HG02678 (cell line): Measurements from ENCODE around the gene USF3.
"Not testable (repeated sequence)": the region's sequence is repeated elsewhere in the genome, so short reads cannot be mapped to it uniquely, and the experiment has no call there.

Source experiments
- ATAC-seq: cut with Tn5 transposase; IDR thresholded peaks from one replicate; pipeline ENCODE4 v1.9.1; 2021; ENCODE audit warnings: mild to moderate bottlenecking, moderate library complexity; ENCODE audit not compliant: unreplicated experiment

USF3 gene

DNA sequence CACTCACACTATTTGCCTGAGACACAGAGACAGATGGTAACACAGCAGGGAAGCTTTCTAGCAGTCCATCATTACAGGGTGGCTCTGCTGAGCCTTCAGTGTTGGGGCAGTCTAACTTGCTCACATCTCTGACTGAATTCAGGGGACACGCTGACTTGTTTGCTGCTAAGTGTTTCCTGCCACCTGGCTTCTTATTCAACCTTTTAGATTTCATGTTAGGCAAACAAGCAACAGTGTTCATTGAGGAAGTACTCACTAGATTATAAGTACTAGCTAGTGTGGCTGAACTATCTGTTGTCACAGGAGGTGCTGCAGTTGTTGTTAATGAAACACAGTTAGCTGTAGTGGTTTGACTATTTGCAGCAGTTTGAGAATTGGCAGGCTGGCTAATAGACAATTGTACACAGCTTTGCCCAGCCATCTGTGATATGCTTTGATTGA is 37.3 kb downstream of the USF3 start:
- ATAC-seq, result no peak

- ATAC-seq, result no peak
Measured at GRCh38 chr3:113658107-113658506, 38.3 kb downstream of the USF3 start.

GRCh38 chr3:113654851-113655250 is 41.6 kb downstream of the USF3 start:
- ATAC-seq, result no peak

- no peak for ATAC-seq
Measured at GRCh38 chr3:113654310-113654709, 42.1 kb downstream of the USF3 start.

GRCh38 chr3:113649174-113649845 is 47.1 kb downstream of the USF3 start:
- ATAC-seq, result no peak

DNA sequence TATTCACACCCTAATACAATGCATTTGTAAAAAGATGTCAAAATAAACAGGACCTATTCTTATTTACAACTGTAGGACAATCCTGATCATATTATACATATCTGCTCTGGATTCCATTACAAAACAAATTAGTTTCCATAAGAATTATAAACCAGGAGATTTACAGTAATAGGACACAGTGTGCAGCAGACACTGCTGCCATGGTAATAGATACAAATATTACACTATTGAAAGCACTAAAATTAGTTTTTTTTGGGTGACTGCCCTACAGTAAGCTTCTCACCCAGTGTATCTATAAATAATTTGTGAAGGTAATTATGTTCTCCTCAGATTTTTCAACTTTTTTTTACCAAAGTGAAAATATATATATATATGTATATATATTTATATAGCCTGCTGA is 47.9 kb downstream of the USF3 start:
- no peak for ATAC-seq

GRCh38 chr3:113643583-113643982 is 52.9 kb downstream of the USF3 start:
- no peak for ATAC-seq

DNA sequence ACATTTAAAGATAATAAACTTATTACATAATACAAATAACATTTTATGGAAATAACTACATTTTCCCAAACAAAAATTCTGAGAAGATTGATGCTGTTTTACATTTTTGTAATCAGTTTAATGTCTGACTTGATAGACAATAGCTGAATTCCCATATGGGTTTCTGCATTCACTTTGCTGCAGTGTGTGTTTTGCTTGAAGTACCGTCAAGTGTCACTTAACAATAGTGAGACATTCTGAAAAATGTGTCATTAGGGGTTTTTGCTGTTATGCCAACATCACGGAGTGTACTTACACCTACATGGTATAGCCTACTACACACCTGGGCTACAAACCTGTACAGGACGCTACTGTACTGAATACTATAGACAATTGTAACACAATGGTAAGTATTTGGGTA is 57.5 kb downstream of the USF3 start:
- no peak for ATAC-seq

- no peak for ATAC-seq
Measured at GRCh38 chr3:113637756-113638155, 58.7 kb downstream of the USF3 start.

DNA sequence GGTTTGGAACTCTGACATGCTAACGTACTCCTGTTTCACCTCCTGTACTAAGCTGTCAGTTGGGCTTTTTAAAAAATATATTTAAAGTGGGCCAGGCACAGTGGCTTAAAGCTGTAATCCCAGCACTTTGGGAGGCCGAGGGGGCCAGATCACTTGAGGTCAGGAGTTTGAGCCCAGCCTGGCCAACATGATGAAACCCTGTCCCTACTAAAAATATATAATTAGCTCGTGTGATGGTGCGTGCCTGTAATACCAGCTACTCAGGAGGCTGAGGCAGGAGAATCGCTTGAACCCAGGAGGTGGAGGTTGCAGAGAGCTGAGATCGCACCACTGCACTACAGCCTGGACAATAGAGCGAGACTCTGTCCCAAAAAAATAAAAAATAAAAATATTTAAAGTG is 60.4 kb downstream of the USF3 start:
- not testable (repeated sequence) for ATAC-seq

DNA sequence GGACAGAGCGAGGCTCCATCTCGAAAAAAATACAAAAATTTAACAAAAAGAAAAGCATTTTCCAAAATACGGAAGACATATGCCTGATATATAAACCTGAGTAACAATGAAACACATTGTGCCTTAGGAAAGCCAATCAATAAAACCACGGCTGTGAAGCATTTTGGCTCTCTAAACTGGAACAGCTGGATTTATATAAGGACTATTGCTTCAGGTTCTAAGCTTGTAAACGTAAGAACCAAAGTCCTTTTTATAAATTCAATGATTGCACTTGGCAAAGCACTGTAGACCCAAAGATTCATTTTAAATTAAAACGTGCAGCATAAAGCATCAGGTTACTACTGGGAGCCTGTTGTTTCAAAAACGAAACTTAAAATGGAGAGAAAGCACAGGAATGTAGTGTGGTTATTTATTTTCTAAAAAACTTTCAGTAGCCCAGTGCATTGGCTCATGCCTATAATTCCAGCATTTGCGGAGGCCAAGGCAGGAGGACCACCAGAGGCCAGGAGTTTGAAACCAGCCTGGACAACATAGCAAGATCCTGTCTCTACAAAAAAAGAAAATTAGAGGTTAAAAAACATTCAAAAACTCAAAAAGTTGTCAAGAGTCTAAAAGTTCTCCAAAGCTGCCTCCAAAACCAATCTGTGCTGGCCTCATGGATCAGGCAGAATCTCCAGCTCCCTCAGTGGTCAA is 61.5 kb downstream of the USF3 start:
- no peak for ATAC-seq

- ATAC-seq, result no peak
Measured at GRCh38 chr3:113631573-113631972, 64.9 kb downstream of the USF3 start.

GRCh38 chr3:113630956-113631542 is 65.4 kb downstream of the USF3 start:
- no peak for ATAC-seq

DNA sequence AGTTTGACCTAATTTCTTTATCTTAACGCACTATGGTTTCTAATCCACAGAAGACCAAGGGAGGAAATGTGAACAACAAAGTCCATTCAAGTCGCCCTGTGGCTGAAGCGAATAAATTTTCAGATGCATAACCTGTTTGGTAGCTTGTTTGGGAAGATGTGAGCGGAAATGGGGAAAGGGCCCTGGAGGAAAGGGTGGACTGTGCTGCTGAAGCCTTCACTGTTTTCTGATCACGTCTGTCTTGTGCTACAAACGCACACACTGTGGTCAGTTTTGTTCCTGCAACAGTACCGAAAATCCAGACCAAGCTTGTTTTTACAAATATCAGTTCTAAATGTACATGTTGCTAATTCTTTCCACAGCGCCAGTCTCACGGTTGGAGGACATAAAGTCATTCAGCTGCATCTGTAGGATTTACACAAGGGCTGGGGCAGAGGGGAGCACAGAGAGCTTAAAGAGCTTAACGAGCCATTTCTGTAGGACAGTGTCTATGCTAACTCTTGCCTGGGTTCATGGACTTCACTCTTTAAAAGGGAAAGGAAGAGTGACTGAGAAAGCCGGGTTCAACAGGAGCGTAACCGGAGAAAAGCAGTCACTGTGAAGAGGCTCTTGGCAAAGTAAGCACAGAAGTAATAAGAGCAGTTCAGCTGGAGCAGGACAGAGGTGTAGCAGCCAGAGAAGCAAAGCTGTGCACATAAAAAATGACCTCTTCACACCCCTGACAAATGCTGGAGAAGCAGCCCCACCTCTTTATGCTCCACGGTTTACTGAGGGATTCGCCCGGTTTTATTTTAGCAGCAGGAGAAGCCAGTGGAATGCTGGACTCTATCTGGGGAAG is 66.6 kb downstream of the USF3 start:
- no peak for ATAC-seq

GRCh38 chr3:113628788-113629187 is 67.7 kb downstream of the USF3 start:
- ATAC-seq, result no peak

DNA sequence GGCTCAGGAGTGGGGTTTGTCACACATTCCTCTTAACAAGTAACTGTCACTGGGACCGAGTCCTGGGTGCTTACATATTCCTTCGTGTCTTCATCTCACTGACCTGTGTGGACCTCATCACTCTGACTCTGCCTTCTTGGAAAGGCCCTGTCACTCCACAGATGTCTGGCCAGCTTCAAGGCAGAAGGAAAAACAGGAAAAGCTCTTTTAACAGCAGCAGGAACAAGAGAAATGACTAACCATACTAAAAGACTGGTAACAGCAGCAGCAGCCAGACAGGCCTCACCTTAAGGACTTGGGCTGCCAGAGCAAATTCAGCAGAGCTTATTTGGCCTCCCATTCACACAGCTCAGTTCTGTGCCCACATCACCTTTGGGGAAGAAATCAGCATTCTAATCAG is 68.1 kb downstream of the USF3 start:
- ATAC-seq, result no peak

GRCh38 chr3:113626503-113627371 is 69.7 kb downstream of the USF3 start:
- no peak for ATAC-seq

- no peak for ATAC-seq
Measured at GRCh38 chr3:113625834-113626233, 70.6 kb downstream of the USF3 start.

GRCh38 chr3:113623811-113624210 is 72.6 kb downstream of the USF3 start:
- no peak for ATAC-seq

- ATAC-seq, result no peak
Measured at GRCh38 chr3:113623324-113623723, 73.1 kb downstream of the USF3 start.
